HEK293T (cell line): ENCODE measurements around the gene LIPA.
"Not testable (repeated sequence)": the region's sequence is repeated elsewhere in the genome, so short reads cannot be mapped to it uniquely, and the experiment has no call there.

Source experiments
- CTCF ChIA-PET: fragments of 350-600 bp; formaldehyde crosslinking; extraction: SDS; loops from one replicate; lab custom pipeline; 2021; ENCODE audit warnings: antibody characterized with exemption, inconsistent platforms; lab: Yijun Ruan, JAX
- POLR2A ChIA-PET: fragments of 350-600 bp; formaldehyde crosslinking; extraction: SDS; loops from one replicate; lab custom pipeline; 2020; ENCODE audit warnings: antibody characterized with exemption, inconsistent platforms; lab: Yijun Ruan, JAX
- DNase-seq: peaks from one replicate; pipeline ENCODE4 v3.0.0; 2012; ENCODE audit warnings: mixed read lengths; ENCODE audit errors: extremely low spot score
- ARNT ChIP-seq: fragments of 450-650 bp; IDR thresholded peaks from 2 replicates; pipeline ENCODE4 v1.6.1; 2017; ENCODE audit warnings: mild to moderate bottlenecking
- BHLHE40 ChIP-seq: fragments of 450-650 bp; IDR thresholded peaks from 2 replicates; pipeline ENCODE4 v1.6.1; 2016; ENCODE audit warnings: mild to moderate bottlenecking, moderate library complexity, borderline replicate concordance
- CTBP1 ChIP-seq: fragments of 450-650 bp; IDR thresholded peaks from 2 replicates; pipeline ENCODE4 v1.6.1; 2016; ENCODE audit warnings: borderline replicate concordance
- ELF4 ChIP-seq: fragments of 450-650 bp; IDR thresholded peaks from 2 replicates; pipeline ENCODE4 v1.6.1; 2017; ENCODE audit warnings: antibody characterized with exemption
- FOXA1 ChIP-seq: fragments of 450-650 bp; IDR thresholded peaks from 2 replicates; pipeline ENCODE4 v1.6.1; 2016; ENCODE audit warnings: mild to moderate bottlenecking
- FOXK2 ChIP-seq: fragments of 450-650 bp; IDR thresholded peaks from 2 replicates; pipeline ENCODE4 v1.6.1; 2016; ENCODE audit warnings: mild to moderate bottlenecking
- FOXM1 ChIP-seq: fragments of 450-650 bp; IDR thresholded peaks from 2 replicates; pipeline ENCODE4 v1.6.1; 2017; ENCODE audit warnings: mild to moderate bottlenecking, borderline replicate concordance
- HDGF ChIP-seq: fragments of 450-650 bp; IDR thresholded peaks from 2 replicates; pipeline ENCODE4 v1.6.1; 2017; ENCODE audit warnings: antibody characterized with exemption, borderline replicate concordance
- L3MBTL2 ChIP-seq: fragments of 450-650 bp; conservative IDR thresholded peaks from 2 replicates; pipeline ENCODE4 v1.6.1; 2016; ENCODE audit warnings: mild to moderate bottlenecking
- LEF1 ChIP-seq: fragments of 450-650 bp; IDR thresholded peaks from 2 replicates; pipeline ENCODE4 v1.6.1; 2017; ENCODE audit warnings: mild to moderate bottlenecking, borderline replicate concordance
- NFRKB ChIP-seq: fragments of 450-650 bp; IDR thresholded peaks from 2 replicates; pipeline ENCODE4 v1.6.1; 2016; ENCODE audit warnings: mild to moderate bottlenecking, moderate library complexity
- PKNOX1 ChIP-seq: fragments of 450-650 bp; IDR thresholded peaks from 2 replicates; pipeline ENCODE4 v1.6.1; 2016
- SP1 ChIP-seq: fragments of 450-650 bp; IDR thresholded peaks from 2 replicates; pipeline ENCODE4 v1.6.1; 2017
- SUZ12 ChIP-seq: fragments of 450-650 bp; IDR thresholded peaks from 2 replicates; pipeline ENCODE4 v1.6.1; 2016; ENCODE audit warnings: mild to moderate bottlenecking
- TARDBP ChIP-seq: fragments of 450-650 bp; IDR thresholded peaks from 2 replicates; pipeline ENCODE4 v1.6.1; 2016
- ZNF384 ChIP-seq: fragments of 450-650 bp; IDR thresholded peaks from 2 replicates; pipeline ENCODE4 v1.6.1; 2016

Gene LIPA

GRCh38 chr10:89197473-89197872 lies 54.1 kb downstream of the LIPA start:
- POLR2A ChIA-PET = no interaction called here
- TF ChIP-seq FOXM1 = no peak
- no peak for TF ChIP-seq ELF4
- no peak for TF ChIP-seq HDGF
- TF ChIP-seq SUZ12 = no peak
- TF ChIP-seq FOXA1 = no peak
- no peak for TF ChIP-seq ZNF384
- no peak for TF ChIP-seq CTBP1
- TF ChIP-seq TARDBP = no peak
- no peak for TF ChIP-seq ARNT
- TF ChIP-seq PKNOX1 = no peak
- no peak for TF ChIP-seq SP1
- TF ChIP-seq LEF1 = no peak
- TF ChIP-seq L3MBTL2 = no peak
- CTCF ChIA-PET = interaction anchor here (0.5 kb wide), 1 partner anchor 387 kb away, joined by 3 read pairs; no protein-coding TSS in a partner anchor
- no peak for DNase-seq

GRCh38 chr10:89191301-89191700 lies 60.3 kb downstream of the LIPA start:
- POLR2A ChIA-PET, DNase-seq, CTCF ChIA-PET: not testable (repeated sequence)

- no peak for DNase-seq
- CTCF ChIA-PET = no interaction called here
- POLR2A ChIA-PET = no interaction called here
- TF ChIP-seq BHLHE40 (no peak), LEF1 (no peak), SUZ12 (no peak), PKNOX1 (no peak), TARDBP (no peak), L3MBTL2 (no peak), ELF4 (no peak), FOXM1 (no peak), HDGF (no peak), ZNF384 (no peak), NFRKB (no peak)
These were observed 62.3 kb downstream of the LIPA start for GRCh38 chr10:89189211-89189734.

- no peak for DNase-seq
- POLR2A ChIA-PET = no interaction called here
- CTCF ChIA-PET = no interaction called here
- TF ChIP-seq SUZ12 (no peak), ELF4 (no peak), LEF1 (no peak), SP1 (no peak), NFRKB (no peak), ZNF384 (no peak), L3MBTL2 (no peak), HDGF (no peak), ARNT (no peak), FOXA1 (no peak), TARDBP (no peak), FOXK2 (no peak), CTBP1 (no peak), BHLHE40 (no peak), PKNOX1 (no peak), FOXM1 (no peak)
These were observed 65.9 kb downstream of the LIPA start for GRCh38 chr10:89185658-89186057.

DNA sequence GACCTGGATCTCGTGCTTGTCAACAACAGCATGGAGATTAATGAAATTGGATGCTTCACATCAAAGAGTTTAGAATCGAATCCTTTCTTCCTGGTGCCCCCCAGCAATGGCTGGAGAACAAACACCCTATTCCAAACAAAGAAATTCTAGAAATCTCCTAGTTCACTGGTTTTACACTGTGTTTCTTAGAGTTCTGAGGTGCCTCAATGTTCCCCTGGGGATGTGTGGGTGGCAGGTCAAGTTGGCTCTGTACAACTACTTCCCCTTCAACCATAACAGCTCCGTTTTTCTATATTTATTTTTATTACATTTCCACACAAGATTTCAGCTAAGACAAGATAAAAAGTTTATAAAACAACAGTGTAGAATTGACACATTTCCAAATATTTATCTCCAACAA lies 66.9 kb downstream of the LIPA start:
- TF ChIP-seq ELF4 (no peak), SUZ12 (no peak), HDGF (no peak), LEF1 (no peak), CTBP1 (no peak)
- CTCF ChIA-PET = no interaction called here
- no peak for DNase-seq
- POLR2A ChIA-PET = no interaction called here

GRCh38 chr10:89183571-89183970 lies 68.0 kb downstream of the LIPA start:
- ChIA-PET CTCF (no interaction called here), POLR2A (no interaction called here)
- no peak for DNase-seq
- TF ChIP-seq SUZ12 (no peak), FOXM1 (no peak), PKNOX1 (no peak), L3MBTL2 (no peak), TARDBP (no peak), LEF1 (no peak)
